ENCODE measurements around the gene KHSRP. TPM values are rescaled to one million over a fixed set of nuclear protein-coding genes. Genes with fewer than 3 reads are reported as not detected.

KHSRP gene
- total RNA-seq, 1 donor from 2014 or later, result 187 TPM

DNA sequence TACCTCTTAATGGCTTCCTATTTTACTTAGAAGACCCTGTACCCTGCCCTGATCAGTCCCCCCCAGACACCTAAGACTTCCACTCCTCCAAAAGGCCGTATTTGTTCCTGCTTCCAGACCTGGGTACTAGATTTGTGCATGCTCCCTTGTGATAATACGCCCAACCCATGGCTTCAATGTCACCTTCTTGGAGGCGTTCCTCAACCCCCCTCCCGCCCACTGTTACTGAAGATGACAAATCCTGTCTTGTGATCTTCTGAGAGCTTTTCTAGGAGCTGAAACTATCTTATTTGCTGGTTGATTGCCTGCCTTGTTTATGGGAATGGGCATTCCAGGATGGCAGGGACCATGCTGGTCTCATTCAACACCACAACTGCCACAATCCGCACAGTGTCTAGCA is 25.6 kb upstream of the KHSRP start:
- DNase-seq (ENCODE audit: low spot score), result no peak
- TF ChIP-seq, protein P1, sequence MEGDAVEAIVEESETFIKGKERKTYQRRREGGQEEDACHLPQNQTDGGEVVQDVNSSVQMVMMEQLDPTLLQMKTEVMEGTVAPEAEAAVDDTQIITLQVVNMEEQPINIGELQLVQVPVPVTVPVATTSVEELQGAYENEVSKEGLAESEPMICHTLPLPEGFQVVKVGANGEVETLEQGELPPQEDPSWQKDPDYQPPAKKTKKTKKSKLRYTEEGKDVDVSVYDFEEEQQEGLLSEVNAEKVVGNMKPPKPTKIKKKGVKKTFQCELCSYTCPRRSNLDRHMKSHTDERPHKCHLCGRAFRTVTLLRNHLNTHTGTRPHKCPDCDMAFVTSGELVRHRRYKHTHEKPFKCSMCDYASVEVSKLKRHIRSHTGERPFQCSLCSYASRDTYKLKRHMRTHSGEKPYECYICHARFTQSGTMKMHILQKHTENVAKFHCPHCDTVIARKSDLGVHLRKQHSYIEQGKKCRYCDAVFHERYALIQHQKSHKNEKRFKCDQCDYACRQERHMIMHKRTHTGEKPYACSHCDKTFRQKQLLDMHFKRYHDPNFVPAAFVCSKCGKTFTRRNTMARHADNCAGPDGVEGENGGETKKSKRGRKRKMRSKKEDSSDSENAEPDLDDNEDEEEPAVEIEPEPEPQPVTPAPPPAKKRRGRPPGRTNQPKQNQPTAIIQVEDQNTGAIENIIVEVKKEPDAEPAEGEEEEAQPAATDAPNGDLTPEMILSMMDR (IDR thresholded peaks at IDR 0.05), result no peak
- H3K27ac Mint-ChIP-seq (ENCODE audit: unreplicated experiment), result no peak overlapping the region
- peaks cover 29% of the 10 kb centered on the region for H3K36me3 Mint-ChIP-seq (ENCODE audit: low read depth)
- no peak overlapping the region for H3K4me3 Mint-ChIP-seq (ENCODE audit: unreplicated experiment)
- peaks cover 9% of the 10 kb centered on the region for H3K9me3 Mint-ChIP-seq (ENCODE audit: low read depth)
- H3K4me1 Mint-ChIP-seq (ENCODE audit: low read depth), result no peaks in the 10 kb centered on the region
- no peaks in the 10 kb centered on the region for H3K27me3 Mint-ChIP-seq (ENCODE audit: low read depth)

- H3K4me1 Mint-ChIP-seq (ENCODE audit: low read depth), result no peaks in the 10 kb centered on the region
- no peak for DNase-seq (ENCODE audit: low spot score)
Measured at GRCh38 chr19:6448045-6448444, 23.4 kb upstream of the KHSRP start.

DNA sequence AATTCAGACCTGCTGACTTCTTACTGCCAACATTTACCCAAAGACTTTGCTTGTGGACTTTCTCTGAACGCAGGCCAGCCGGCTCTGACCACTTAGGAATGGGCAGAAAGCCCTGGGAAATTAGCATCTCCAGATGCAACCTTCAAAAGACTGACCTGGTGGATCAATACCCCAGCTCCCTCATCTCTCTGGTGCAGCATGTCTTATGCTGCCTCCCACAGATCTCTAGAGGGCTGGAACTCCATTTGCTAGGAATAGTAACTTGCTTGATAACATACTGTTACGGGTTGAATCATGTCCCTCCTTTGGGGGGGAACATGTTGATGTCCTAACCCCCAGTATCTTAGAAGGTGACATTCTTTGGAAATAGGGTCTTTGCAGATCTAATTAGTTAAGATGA is 21.8 kb upstream of the KHSRP start:
- Mint-ChIP-seq H3K27me3 (ENCODE audit: low read depth) (no peaks in the 10 kb centered on the region), H3K4me3 (ENCODE audit: unreplicated experiment) (no peak overlapping the region), H3K4me1 (ENCODE audit: low read depth) (no peaks in the 10 kb centered on the region), H3K27ac (ENCODE audit: unreplicated experiment) (no peak overlapping the region), H3K9me3 (ENCODE audit: low read depth) (peaks cover 3% of the 10 kb centered on the region), H3K36me3 (ENCODE audit: low read depth) (peaks cover 14% of the 10 kb centered on the region)
- DNase-seq (ENCODE audit: low spot score), result no peak
- TF ChIP-seq, protein P1 (IDR thresholded peaks at IDR 0.05), result no peak

More at GRCh38 chr19:6448045-6448444, 23.4 kb upstream of the KHSRP start:
- no peak overlapping the region for H3K4me3 Mint-ChIP-seq (ENCODE audit: unreplicated experiment)
- peaks cover 3% of the 10 kb centered on the region for H3K9me3 Mint-ChIP-seq (ENCODE audit: low read depth)
- no peak overlapping the region for H3K27ac Mint-ChIP-seq (ENCODE audit: unreplicated experiment)
- peaks cover 22% of the 10 kb centered on the region for H3K36me3 Mint-ChIP-seq (ENCODE audit: low read depth)
- TF ChIP-seq, protein P1 (IDR thresholded peaks at IDR 0.05), result no peak
- no peaks in the 10 kb centered on the region for H3K27me3 Mint-ChIP-seq (ENCODE audit: low read depth)

DNA sequence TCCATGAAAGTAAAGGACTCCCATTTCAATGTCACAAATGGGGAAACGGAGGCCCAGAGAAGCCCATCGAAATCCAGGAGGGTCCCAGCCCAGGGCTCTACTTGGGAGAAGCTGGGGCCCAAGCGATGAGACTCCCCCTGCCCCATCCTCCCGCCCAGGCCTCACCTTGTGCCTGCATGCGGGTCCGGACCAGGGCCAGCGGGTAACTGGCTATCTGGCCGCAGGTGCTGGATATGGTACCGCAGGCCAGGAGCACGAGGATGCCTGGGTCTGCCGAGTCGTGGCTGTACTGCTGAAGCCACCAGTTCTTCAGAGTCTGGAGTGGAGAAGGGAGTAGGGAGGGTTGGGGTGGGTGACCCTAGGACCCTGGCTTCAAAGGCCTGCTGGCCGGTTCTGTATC is 19.4 kb upstream of the KHSRP start:
- peak; percentile 88 for DNase-seq (ENCODE audit: low spot score)
- Mint-ChIP-seq H3K4me3 (ENCODE audit: unreplicated experiment) (no peak overlapping the region), H3K9me3 (ENCODE audit: low read depth) (peaks cover 3% of the 10 kb centered on the region), H3K27me3 (ENCODE audit: low read depth) (no peaks in the 10 kb centered on the region), H3K4me1 (ENCODE audit: low read depth) (no peaks in the 10 kb centered on the region), H3K27ac (ENCODE audit: unreplicated experiment) (peak overlapping the region; percentile 13), H3K36me3 (ENCODE audit: low read depth) (peaks cover 11% of the 10 kb centered on the region)
- TF ChIP-seq, protein P1 (IDR thresholded peaks at IDR 0.05), result no peak

DNA sequence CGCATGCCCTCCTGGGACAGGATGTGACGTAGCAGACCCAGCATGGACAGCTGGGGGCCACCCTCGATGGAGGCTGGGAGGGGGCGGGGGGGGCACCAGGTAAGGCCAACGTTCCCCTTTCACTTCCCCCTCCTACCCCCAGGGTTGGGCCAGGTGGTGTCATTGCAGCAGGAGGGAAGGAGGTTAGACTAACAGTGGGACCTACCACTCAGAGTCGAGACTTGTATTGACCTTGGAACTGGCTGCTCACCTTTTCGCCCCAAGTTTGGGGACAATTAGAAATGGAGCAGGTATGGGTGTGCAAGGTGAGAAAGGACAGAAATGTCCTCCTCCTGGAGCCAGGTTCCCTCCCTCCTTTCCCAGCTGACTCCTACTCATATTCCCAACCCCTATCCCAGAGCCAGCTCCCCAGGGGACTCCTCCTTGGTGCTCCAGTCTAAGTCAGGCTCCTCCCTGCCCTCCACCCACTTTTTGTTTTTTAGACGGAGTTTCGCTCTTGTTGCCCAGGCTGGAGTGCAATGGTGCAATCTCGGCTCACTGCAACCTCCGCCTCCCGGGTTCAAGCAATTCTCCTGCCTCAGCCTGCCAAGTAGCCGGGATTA is 17.6 kb upstream of the KHSRP start:
- H3K9me3 Mint-ChIP-seq (ENCODE audit: low read depth), result peaks cover 3% of the 10 kb centered on the region
- H3K27me3 Mint-ChIP-seq (ENCODE audit: low read depth), result no peaks in the 10 kb centered on the region
- H3K36me3 Mint-ChIP-seq (ENCODE audit: low read depth), result peaks cover 11% of the 10 kb centered on the region
- no peak for DNase-seq (ENCODE audit: low spot score)
- no peak overlapping the region for H3K4me3 Mint-ChIP-seq (ENCODE audit: unreplicated experiment)
- no peaks in the 10 kb centered on the region for H3K4me1 Mint-ChIP-seq (ENCODE audit: low read depth)
- TF ChIP-seq, protein P1 (IDR thresholded peaks at IDR 0.05), result no peak
- no peak overlapping the region for H3K27ac Mint-ChIP-seq (ENCODE audit: unreplicated experiment)
